Epithelial cell of proximal tubule (primary cell): ENCODE results near the gene DIAPH1. TPM values are rescaled to one million over a fixed set of nuclear protein-coding genes. Genes with fewer than 3 reads are reported as not detected.

Source experiments
- DNase-seq: peaks from one replicate; pipeline ENCODE4 v3.0.0-alpha.2; 2011; ENCODE audit warnings: low read depth
- H3K4me3 ChIP-seq: 2 replicates; pipeline ENCODE4 v1.5.1; 2011; ENCODE audit warnings: low read depth, mild to moderate bottlenecking, low read length
- total RNA-seq: library from RNA; depleted of rRNA; stranded (reverse); fragments of >200 nt; gene quantifications from 2 replicates; pipeline ENCODE4 v1.2.3, GENCODE V29; 2015
- TF ChIP-seq, protein P1 (sequence below): conservative IDR thresholded peaks from 2 replicates; pipeline ENCODE4 v1.5.1; 2012; ENCODE audit warnings: low read depth, mild to moderate bottlenecking, low read length

The DIAPH1 gene
- total RNA-seq, 1 donor from 2014 or later: 94.0 TPM

DNA sequence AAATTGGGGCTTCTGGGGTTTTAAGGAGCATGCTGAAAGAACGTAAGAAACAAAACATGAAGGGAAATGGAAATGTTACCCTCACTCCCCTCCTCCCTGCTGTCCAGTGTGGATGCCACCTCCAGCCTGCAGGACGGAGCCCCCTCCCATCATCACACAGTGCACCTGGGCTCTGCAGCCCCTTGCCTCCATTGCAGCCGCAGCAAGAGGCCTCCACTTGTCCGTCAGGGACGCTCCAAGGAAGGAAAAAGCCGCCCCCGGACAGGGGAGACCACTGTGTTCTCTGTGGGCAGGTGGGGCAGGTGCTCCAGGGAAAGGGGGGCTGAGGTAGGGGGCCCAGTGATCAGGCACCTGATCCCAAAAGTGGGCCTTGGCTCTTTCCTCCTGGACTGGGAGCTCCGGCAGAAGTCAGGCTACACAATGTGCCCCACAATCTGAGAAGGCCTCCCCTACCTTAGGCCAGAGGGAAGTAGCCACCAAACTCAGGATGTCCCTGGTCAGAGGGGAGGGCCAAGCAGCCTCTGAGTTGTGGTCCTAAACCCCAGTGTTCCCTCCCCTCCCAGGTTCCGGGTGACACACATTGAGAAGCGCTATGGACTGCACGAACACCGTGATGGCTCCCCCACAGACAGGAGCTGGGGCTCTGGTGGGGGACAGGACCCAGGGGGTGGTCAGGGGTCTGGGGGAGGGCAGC, 20.7 kb upstream of the DIAPH1 start:
- H3K4me3 ChIP-seq: no peak overlapping the region
- DNase-seq: no peak

DNA sequence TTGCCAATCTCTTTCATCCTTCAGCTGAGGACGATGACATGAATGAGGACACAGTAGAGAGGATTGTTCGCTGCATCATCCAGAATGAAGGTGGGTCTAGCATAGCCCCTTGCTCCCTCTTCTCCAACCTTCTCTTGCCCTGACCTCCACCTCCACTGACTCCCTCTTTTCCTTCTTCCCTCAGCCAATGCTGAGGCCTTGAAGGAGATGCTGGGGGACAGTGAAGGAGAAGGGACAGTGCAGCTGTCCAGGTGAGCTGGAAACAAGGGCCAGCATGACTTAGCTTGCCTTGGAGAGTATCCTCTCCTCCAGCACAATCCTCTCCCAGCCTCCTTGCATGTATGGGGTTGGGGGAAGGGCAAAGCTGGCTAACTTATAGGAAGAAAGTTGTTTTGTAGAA, 20.0 kb upstream of the DIAPH1 start:
- TF ChIP-seq, protein P1, sequence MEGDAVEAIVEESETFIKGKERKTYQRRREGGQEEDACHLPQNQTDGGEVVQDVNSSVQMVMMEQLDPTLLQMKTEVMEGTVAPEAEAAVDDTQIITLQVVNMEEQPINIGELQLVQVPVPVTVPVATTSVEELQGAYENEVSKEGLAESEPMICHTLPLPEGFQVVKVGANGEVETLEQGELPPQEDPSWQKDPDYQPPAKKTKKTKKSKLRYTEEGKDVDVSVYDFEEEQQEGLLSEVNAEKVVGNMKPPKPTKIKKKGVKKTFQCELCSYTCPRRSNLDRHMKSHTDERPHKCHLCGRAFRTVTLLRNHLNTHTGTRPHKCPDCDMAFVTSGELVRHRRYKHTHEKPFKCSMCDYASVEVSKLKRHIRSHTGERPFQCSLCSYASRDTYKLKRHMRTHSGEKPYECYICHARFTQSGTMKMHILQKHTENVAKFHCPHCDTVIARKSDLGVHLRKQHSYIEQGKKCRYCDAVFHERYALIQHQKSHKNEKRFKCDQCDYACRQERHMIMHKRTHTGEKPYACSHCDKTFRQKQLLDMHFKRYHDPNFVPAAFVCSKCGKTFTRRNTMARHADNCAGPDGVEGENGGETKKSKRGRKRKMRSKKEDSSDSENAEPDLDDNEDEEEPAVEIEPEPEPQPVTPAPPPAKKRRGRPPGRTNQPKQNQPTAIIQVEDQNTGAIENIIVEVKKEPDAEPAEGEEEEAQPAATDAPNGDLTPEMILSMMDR: no peak
- no peak for DNase-seq
- no peak overlapping the region for H3K4me3 ChIP-seq

More for the DNA sequence above, 20.7 kb upstream of the DIAPH1 start:
- TF ChIP-seq, protein P1: no peak

DNA sequence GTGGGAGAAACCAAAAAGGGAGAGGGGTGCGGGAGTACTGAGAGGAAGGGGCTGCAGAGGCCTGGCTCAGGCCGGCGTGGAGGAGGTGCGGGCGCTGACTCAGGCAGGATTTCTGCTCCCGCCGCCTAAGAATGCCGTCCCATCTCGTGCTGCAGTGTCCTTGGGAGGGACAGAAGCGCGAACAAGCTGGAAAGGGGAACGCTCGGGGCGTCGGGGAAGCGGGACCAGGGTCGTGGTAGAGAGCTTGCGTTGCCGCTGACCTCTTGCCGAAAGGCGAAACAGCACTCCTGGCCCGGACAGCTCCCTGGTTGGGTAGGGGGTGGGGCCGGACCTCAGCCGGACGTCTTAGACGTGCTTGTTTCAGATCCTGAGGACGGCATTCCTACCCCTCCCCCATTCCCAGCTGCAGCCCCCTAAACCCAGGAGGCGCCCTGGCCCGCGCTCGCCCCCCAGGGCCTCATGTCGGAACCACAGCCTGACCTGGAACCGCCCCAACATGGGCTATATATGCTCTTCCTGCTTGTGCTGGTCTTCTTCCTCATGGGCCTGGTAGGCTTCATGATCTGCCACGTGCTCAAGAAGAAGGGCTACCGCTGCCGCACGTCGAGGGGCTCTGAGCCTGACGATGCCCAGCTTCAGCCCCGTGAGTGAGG, 19.1 kb upstream of the DIAPH1 start:
- no peak for DNase-seq

DNA sequence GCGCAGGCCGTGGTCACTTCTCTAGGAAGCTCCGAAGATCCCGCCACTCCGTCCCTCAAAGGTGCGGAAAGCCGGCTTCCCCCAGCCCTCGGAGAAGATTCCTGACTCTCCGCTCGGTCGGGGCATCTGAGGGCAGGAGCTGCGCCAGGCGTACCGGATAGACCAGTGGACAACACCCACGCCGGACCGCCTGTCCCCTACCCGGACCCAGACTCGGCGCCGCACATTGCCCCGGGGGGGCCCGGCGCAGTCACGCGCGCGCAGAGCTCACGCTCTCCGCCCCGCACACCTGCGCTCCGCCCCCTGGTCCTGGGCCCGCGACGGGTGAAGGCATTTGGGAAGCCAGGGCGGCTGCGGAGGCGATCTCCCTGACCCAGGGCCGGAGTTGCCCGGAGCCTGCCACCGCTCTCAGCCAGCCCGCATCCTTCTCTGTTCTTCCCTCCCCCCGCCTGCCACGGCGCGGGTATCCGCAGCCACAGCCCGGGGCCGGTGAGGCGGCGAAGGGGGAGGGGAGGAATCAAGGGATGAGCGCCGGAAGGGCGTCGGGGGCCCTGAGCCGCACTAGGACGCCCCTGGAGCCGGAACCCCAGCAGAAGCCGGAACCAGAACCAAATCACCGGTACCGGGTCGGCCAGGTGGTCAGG, 18.4 kb upstream of the DIAPH1 start:
- DNase-seq: no peak
- TF ChIP-seq, protein P1: no peak

More for the DNA sequence above, 19.1 kb upstream of the DIAPH1 start:
- TF ChIP-seq, protein P1: peak; percentile 30
- peak overlapping the region; percentile 67 for H3K4me3 ChIP-seq

DNA sequence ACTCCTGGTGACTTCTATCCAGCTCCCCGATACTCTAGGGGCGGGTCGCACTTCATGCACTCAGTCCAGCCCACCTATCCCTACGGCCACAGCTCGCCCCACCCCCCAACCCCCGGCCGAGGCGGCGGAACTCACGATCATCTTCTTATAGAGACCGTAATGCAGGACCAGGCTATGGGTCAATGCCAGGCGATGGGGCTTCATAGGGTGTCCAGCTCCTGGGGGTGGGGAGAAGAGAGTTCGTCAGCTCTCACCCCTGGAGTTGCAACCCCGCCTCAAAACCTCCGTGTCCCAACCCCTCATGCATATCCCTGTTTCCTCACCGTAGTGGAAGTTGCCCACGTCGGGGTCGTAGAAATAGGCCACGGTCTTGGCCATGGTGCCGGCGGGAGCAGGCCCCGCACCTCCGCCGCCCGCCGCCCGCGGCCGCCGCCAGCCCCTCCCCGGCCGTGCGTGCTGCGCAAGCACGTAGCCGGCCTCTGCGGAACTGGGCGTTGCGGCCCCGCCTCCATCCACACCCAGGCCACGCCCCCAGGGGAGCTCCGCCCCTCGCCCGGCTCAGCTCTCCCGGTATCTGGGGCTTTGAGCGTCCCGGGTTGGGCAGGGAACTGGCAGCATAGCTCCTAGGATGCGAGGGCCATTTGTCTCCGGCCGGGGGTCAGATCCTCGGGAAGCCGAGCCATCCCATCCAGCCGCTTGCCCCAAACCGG, 17.8 kb upstream of the DIAPH1 start, which contains the start of the genes HDAC3 and RELL2:
Gene HDAC3 (minus strand): TSS at position 437 of the 710 bp plus-strand sequence. CDS start 59 bp downstream, at position 378.
Gene RELL2 (plus strand): TSS at position 585 of the 710 bp plus-strand sequence. CDS start 1,229 bp downstream, outside the sequence.
- DNase-seq: no peak
- TF ChIP-seq, protein P1: no peak
- H3K4me3 ChIP-seq: peak within 1 kb of the TSS; percentile 67

More for the DNA sequence above, 18.4 kb upstream of the DIAPH1 start:
- H3K4me3 ChIP-seq: peak overlapping the region; percentile 67

DNA sequence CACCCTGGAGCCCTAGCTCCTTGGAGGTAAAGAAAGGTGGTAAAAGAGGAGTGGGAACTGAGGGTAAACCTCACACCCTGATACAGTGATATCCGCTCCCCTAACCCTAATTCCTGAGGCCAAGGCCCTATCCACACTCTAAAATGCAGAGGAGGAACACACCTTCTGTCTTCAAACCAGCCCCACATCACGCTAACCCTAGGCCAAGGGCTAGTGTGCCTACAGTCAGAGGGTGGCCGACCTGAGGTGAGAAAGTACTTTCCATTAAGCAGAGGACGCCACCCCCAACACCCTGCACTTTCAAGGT, 17.3 kb upstream of the DIAPH1 start:
- peak overlapping the region; percentile 67 for H3K4me3 ChIP-seq
- no peak for DNase-seq
- TF ChIP-seq, protein P1: no peak
